Kidney capillary endothelial cell (primary cell): ENCODE results near the gene COPS9.

Source experiments
- DNase-seq: peaks from one replicate; pipeline ENCODE4 v3.0.0-alpha.2; 2018; ENCODE audit warnings: low spot score

The COPS9 gene

GRCh38 chr2:240166191-240166590 lies 30.1 kb upstream of the COPS9 start:
- no peak for DNase-seq

DNA sequence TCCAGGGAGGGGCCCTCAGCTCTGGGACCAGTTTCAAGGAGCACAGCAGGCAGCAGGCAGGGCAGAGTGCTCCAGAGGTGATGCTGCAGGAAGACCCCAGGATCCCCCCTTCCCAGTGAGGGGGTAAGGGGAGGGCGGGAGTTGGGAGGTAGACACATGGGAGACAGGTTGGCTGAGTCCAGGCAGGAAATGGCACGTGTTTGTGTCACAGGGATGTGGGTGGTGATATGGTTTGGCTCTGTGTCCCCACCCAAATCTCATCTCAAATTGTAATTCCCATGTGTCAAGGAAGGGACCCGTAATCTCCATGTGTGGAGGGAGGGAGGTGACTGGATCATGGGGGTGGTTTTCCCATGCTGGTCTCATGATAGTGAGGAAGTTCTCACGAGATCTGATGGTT lies 29.6 kb upstream of the COPS9 start:
- DNase-seq = no peak

DNA sequence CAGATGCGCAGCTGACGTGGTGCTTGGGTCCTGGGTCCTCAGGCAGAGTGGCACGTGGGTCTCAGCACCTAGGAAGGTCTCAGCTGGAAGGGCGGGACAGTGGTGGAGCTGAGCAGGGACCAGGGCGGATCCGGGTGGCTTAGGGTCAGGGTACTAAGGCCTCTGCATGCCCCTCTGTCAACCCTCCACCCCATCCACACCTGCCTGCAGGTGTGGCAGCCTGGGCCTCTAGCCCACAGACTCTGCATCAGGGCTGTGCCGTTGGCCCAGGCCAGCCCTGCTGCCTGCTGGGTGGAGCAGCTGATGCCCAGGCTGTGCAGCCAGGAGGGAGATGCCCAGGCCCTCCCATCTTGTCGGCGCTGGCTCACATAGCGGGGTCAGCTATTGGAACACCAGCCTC lies 28.9 kb upstream of the COPS9 start:
- DNase-seq = no peak

DNA sequence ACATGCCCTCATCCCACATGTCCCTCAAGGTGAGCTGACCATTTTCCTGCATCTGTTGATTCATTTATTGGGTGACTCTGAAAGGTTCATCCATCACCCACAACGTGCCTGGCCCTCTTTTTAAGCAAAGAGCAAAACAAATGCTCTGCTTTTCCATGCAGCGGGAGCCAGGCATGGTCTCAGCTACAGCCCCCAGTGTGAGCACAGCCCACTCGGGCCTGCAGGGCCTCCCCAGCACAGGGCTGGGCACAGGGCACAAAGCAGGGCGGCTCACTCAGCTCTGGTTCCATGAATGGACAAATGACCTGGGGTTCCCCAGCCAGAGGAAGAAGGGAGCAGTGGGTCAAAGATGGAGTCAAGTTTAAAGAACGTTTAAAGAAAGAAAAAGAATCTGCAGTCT lies 28.5 kb upstream of the COPS9 start:
- no peak for DNase-seq

- DNase-seq = no peak
These were observed 27.9 kb upstream of the COPS9 start for GRCh38 chr2:240163844-240164574.

DNA sequence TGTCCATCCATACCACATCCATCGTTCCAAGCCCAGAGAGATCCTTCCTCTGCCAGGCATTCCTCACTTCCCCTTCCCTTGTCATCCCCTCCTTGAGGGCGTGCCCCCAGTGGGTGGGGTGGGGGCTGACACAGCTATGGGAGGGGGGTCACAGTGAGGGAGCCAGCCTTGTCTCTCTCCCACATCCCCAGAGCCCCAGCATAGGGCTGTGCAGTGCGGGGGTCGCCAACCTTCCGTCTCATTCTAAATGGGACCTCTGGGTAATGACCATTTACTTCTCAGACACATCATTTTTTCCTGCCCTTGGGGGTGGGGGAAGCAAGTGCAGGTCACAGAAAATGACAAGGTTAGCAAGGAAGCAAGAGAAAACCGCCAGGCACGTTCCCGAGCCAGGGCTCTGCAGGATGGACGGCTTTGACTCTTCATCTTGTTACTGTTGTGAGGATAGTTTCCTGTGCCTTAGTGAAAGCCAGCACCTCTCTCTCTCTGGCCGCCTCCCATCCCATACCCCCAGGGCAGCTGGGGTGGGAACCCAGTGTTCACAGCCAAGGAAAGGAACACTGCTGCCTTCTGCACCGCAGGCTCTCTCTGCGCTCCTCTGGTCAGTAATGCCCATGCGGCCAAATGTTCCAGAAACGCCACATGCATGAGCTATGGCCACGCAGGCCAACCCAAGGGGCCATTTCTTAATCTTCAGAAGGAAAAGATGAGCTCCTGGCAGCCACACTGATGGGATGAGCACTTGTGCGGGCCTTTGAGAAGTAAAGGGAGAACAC lies 27.0 kb upstream of the COPS9 start:
- no peak for DNase-seq

DNA sequence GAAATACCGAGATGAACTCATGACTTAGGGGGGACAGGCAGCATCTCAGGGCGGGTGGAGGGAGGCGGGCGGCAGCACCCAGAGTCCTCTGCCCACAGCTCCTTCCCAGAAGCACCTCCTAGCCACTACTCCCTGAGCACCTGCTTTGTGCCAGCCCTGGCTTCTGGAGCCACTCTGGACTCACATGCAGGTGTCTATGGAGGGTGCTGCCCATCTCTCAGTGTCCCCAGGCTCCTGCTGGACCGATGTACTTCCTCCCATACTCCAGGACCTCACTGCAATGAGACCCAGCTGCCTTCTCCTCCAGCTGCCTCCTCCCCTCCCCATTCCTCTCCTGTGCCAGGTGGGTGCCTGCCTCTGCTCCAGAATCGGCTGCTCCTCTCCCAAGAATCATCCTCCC lies 26.4 kb upstream of the COPS9 start:
- DNase-seq = no peak

DNA sequence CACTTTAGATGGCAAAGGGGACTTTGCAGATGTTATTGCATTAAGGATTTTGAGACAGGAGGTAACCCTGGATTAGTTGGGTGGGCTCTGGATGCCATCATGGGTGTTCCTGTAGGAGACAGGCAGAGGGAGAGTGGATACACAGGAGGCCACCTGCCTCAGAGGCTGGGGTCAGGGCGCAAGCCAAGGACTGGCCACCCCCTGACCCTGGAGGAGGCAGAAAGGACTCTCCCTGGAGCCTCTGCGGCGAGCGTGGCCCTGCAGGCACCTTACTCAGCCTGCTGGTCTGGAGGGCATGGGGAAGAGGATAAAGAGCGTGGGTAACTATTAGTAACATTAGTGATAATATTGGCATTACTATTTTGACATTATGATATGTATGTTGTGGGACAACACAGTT lies 25.9 kb upstream of the COPS9 start:
- no peak for DNase-seq

- no peak for DNase-seq
These were observed 25.1 kb upstream of the COPS9 start for GRCh38 chr2:240161087-240161750.

- no peak for DNase-seq
These were observed 24.4 kb upstream of the COPS9 start for GRCh38 chr2:240160291-240161086.

DNA sequence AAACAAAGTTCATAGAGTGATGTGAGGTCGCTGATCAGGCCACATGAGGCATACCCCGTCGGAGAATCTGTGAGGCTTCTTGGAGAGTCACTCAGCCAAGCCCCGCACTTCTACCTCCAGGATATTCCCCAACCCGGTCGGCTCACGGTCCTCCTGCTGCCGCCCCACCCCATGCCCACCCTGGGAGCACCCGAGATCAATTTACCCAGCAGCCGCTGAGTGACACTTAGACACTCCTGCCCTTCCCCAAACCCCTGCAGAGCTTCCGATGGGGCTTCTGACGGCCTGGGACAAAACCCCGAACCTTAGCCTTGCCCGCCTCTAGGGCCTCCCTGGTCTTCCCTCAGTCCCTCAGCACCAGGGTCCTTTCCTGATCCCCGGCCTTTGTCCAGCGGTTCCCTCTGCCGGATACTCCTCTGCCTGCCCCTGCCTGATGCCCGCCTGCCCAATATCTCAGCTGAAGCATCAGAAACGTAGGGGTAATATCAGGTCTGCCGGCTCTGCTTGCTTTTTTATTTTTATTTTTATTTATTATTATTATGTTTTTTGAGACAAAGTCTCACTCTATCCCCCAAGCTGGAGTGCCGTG lies 23.2 kb upstream of the COPS9 start:
- no peak for DNase-seq

- DNase-seq = no peak
These were observed 21.0 kb upstream of the COPS9 start for GRCh38 chr2:240157147-240157470.

GRCh38 chr2:240156435-240157146 lies 20.5 kb upstream of the COPS9 start:
- DNase-seq = no peak

DNA sequence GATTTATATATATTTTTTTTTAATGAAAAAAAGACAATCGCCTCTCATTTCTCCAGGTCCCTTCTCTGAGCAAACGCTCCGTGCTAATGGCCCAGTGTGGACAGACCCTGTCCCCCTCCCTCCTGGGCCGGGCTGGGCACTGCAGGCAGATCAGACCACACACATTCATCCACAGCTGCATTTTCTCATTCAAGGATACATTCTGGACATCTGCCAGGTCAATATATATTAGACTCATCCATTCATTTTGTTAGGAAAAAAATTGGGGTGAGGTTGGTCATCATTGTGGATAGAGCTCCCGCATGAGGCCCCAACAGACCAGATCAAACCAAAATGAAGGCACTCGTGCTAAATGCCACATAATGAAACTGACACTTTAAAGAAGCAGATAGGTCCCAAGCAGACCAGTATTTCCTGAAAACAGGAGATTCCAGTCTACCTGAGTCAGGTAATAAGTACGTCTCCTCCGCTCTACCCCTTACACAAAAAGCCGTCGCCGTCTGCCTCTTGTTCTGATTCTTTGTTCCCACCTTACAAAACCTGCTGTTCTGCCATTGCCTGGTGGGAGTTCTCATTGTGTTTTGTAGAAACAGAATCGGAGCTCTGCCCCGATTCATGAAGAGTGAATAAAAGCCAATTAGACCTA lies 19.8 kb upstream of the COPS9 start:
- no peak for DNase-seq

DNA sequence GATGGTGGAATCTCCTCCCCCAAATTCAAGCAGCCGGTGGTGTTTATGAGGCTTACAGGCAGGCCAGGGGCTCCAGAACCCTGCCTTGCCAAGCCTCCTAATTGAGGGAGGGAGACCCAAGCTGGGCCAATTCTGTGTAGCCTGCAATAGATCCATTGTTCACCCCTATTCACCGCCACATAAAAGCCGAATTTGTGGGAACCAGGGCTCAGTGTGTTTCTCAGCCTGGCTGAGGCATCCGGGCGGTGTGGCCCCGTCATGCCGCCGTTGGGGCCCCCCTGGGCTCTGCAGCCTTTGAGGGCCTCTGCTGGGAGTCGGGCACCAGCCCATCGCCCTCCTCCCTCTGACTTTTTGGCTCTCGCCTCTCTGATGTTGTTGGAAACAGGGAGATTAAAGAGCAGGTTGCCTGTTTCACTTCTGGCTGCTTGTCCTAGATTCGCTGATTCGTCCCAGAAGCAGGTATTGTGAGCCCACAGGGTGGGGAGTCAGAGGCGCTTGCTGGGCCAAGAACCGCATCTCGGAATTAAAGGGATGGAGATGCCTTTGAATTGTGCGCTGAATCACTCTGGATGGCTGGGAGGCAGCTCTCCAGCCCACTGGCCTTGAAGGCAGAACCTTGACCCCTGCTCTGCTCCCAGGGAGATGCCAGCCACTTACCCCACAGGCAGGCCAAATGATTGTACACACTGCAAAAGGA lies 19.1 kb upstream of the COPS9 start:
- DNase-seq = no peak

GRCh38 chr2:240154606-240155005 lies 18.5 kb upstream of the COPS9 start:
- DNase-seq = no peak

GRCh38 chr2:240153418-240153817 lies 17.3 kb upstream of the COPS9 start:
- no peak for DNase-seq

DNA sequence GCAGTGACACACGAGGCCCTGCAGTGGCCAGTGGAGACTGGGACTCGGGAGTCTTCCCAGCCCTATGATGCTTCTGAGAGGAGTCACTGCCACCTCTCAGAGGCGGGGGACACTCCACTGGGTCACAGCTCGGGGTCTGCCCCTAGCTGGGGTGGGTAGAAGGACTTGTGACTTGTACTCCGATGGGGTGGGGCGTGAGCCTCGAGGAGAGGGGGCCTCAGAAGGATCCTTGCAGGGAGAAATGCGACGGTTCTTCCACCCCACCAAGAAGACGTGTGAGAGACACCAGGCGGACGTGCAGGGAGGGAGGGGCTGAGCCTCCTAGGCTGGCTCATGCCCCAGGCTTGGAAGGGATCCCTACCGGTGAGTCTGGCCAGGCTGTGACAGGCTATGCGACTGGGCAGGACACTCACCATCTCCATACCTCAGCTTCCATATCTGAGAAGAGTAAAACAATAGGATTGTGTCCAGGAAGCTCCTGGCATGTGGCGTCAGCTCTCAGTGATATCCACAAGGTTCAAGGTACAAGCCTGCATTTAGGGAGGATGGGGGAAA lies 15.4 kb upstream of the COPS9 start:
- DNase-seq = no peak

- DNase-seq = peak; percentile 18
These were observed 14.1 kb upstream of the COPS9 start for GRCh38 chr2:240149943-240150784.
